Trophoblast cell (in vitro differentiated cells and primary cell): ENCODE results near the gene ARSG.

ENCODE experiments used
- DNase-seq, 2 donors: peaks; one replicate each; pipeline ENCODE4 v3.0.0-alpha.2; 2016
- H2AFZ ChIP-seq: 2 replicates; pipeline ENCODE4 v1.6.1; 2013; ENCODE audit warnings: low read length, moderate library complexity, mild to moderate bottlenecking; ENCODE audit not compliant: insufficient read depth, poor library complexity
- H2AK5ac ChIP-seq: 2 replicates; pipeline ENCODE4 v1.6.1; 2013; ENCODE audit warnings: mild to moderate bottlenecking, low read length
- H2BK120ac ChIP-seq: 2 replicates; pipeline ENCODE4 v1.6.1; 2013; ENCODE audit warnings: low read length, mild to moderate bottlenecking, moderate library complexity; ENCODE audit not compliant: insufficient read depth, poor library complexity
- H2BK12ac ChIP-seq: 2 replicates; pipeline ENCODE4 v1.6.1; 2013; ENCODE audit warnings: mild to moderate bottlenecking, low read length, moderate library complexity
- H2BK5ac ChIP-seq: 2 replicates; pipeline ENCODE4 v1.6.1; 2013; ENCODE audit warnings: low read length, low read depth, moderate library complexity, mild to moderate bottlenecking; ENCODE audit not compliant: poor library complexity
- H3K14ac ChIP-seq: 2 replicates; pipeline ENCODE4 v1.6.1; 2013; ENCODE audit warnings: mild to moderate bottlenecking, low read length
- H3K18ac ChIP-seq: 2 replicates; pipeline ENCODE4 v1.6.1; 2013; ENCODE audit warnings: mild to moderate bottlenecking, low read length
- H3K23ac ChIP-seq: 2 replicates; pipeline ENCODE4 v1.6.1; 2013; ENCODE audit warnings: low read length
- H3K27ac ChIP-seq: 2 replicates; pipeline ENCODE4 v1.5.1; 2013; ENCODE audit warnings: low read depth, mild to moderate bottlenecking, inconsistent platforms, low read length, moderate library complexity
- H3K27me3 ChIP-seq: 2 replicates; pipeline ENCODE4 v1.6.1; 2013; ENCODE audit warnings: inconsistent platforms, mild to moderate bottlenecking, low read length, moderate library complexity; ENCODE audit not compliant: insufficient read depth
- H3K36me3 ChIP-seq, 2 experiments: 1 replicate in 1 of 2; 2 replicates in 1 of 2; pipeline ENCODE4 v1.6.1; 2013; ENCODE audit warnings: low read length in 2 of 2, mild to moderate bottlenecking in 2 of 2, moderate library complexity in 1 of 2; ENCODE audit not compliant: insufficient read depth in 2 of 2, control insufficient read depth in 1 of 2
- H3K4ac ChIP-seq: 2 replicates; pipeline ENCODE4 v1.6.1; 2013; ENCODE audit warnings: low read depth, mild to moderate bottlenecking, low read length, moderate library complexity
- H3K4me1 ChIP-seq, 2 experiments: 1 replicate in 1 of 2; 2 replicates in 1 of 2; pipeline ENCODE4 v1.6.1; 2013; ENCODE audit warnings: low read length in 2 of 2, mild to moderate bottlenecking in 2 of 2, moderate library complexity in 1 of 2; ENCODE audit not compliant: insufficient read depth in 2 of 2, control insufficient read depth in 1 of 2
- H3K4me2 ChIP-seq: 2 replicates; pipeline ENCODE4 v1.6.1; 2013; ENCODE audit warnings: inconsistent platforms, mild to moderate bottlenecking, low read length, moderate library complexity
- H3K4me3 ChIP-seq: 2 replicates; pipeline ENCODE4 v1.5.1; 2013; ENCODE audit warnings: mild to moderate bottlenecking, low read depth, low read length, inconsistent platforms
- H3K79me1 ChIP-seq: one replicate; pipeline ENCODE4 v1.6.1; 2013; ENCODE audit warnings: low read length
- H3K79me2 ChIP-seq: 2 replicates; pipeline ENCODE4 v1.6.1; 2013; ENCODE audit warnings: low read length, mild to moderate bottlenecking; ENCODE audit not compliant: control insufficient read depth, insufficient read depth, poor library complexity
- H3K9ac ChIP-seq: 2 replicates; pipeline ENCODE4 v1.6.1; 2013; ENCODE audit warnings: mild to moderate bottlenecking, low read length
- H3K9me3 ChIP-seq: 2 replicates; pipeline ENCODE4 v1.6.1; 2013; ENCODE audit warnings: low read depth, mild to moderate bottlenecking, control low read depth, inconsistent platforms, low read length; ENCODE audit not compliant: insufficient read depth
- H4K12ac ChIP-seq: 2 replicates; pipeline ENCODE4 v1.6.1; 2013; ENCODE audit warnings: low read depth, mild to moderate bottlenecking, low read length, moderate library complexity
- H4K8ac ChIP-seq: 2 replicates; pipeline ENCODE4 v1.6.1; 2013; ENCODE audit warnings: low read depth, mild to moderate bottlenecking, low read length, moderate library complexity
- H4K91ac ChIP-seq: one replicate; pipeline ENCODE4 v1.6.1; 2013; ENCODE audit warnings: low read depth, mild to moderate bottlenecking, low read length, moderate library complexity
- WGBS: extraction: QIAGEN DNeasy Blood & Tissue Kit; methylation state at CpG from one replicate; pipeline ENCODE4 v1.1.7; 2013; ENCODE audit warnings: missing lambda C conversion rate; ENCODE audit not compliant: insufficient read length, insufficient coverage; ENCODE audit errors: extremely low coverage; 5-methylcytosine and 5-hydroxymethylcytosine counted together

The ARSG gene

GRCh38 chr17:68433911-68434508, 142.7 kb downstream of the ARSG start:
- no peak overlapping the region for H3K4ac ChIP-seq

GRCh38 chr17:68435361-68435760, 144.1 kb downstream of the ARSG start:
- H3K79me1 ChIP-seq = no peaks in the 10 kb centered on the region
- no peak overlapping the region for H3K18ac ChIP-seq
- peaks cover 59 to 60% of the 10 kb centered on the region in 2 experiments for H3K36me3 ChIP-seq
- no CpG with 5 or more reads among the region's 6 CpGs for WGBS
- H3K4me1 ChIP-seq = peaks cover 4 to 6% of the 10 kb centered on the region in 2 experiments
- no peak overlapping the region for H3K14ac ChIP-seq
- H3K9ac ChIP-seq = no peak overlapping the region
- no peak overlapping the region for H4K12ac ChIP-seq
- no peak overlapping the region for H3K4ac ChIP-seq
- DNase-seq = no peak
- no peak overlapping the region for H2BK12ac ChIP-seq
- no peaks in the 10 kb centered on the region for H3K79me2 ChIP-seq
- no peak overlapping the region for H4K8ac ChIP-seq
- H2BK120ac ChIP-seq = no peak overlapping the region
- no peaks in the 10 kb centered on the region for H3K9me3 ChIP-seq
- no peak overlapping the region for H2AFZ ChIP-seq
- no peak overlapping the region for H3K27ac ChIP-seq
- H2BK5ac ChIP-seq = no peak overlapping the region
- H3K4me3 ChIP-seq = no peak overlapping the region
- H3K23ac ChIP-seq = no peak overlapping the region
- no peaks in the 10 kb centered on the region for H3K27me3 ChIP-seq
- H2AK5ac ChIP-seq = no peak overlapping the region
- H3K4me2 ChIP-seq = no peak overlapping the region
- no peak overlapping the region for H4K91ac ChIP-seq

More at GRCh38 chr17:68433911-68434508, 142.7 kb downstream of the ARSG start:
- no peak overlapping the region for H3K27ac ChIP-seq
- H3K18ac ChIP-seq = no peak overlapping the region
- no peak overlapping the region for H3K4me2 ChIP-seq
- H3K79me2 ChIP-seq = no peaks in the 10 kb centered on the region
- H2BK12ac ChIP-seq = no peak overlapping the region
- no peak overlapping the region for H2BK120ac ChIP-seq
- no peaks in the 10 kb centered on the region for H3K79me1 ChIP-seq
- H2BK5ac ChIP-seq = no peak overlapping the region
- H4K12ac ChIP-seq = no peak overlapping the region
- H3K4me1 ChIP-seq = peaks cover 4 to 6% of the 10 kb centered on the region in 2 experiments
- no peak overlapping the region for H4K91ac ChIP-seq
- H3K27me3 ChIP-seq = no peaks in the 10 kb centered on the region
- H2AK5ac ChIP-seq = no peak overlapping the region
- H3K9me3 ChIP-seq = no peaks in the 10 kb centered on the region
- H3K23ac ChIP-seq = no peak overlapping the region
- no peak overlapping the region for H3K4me3 ChIP-seq
- no peak for DNase-seq
- H3K36me3 ChIP-seq = peaks cover 67 to 68% of the 10 kb centered on the region in 2 experiments
- WGBS = no CpG with 5 or more reads among the region's 12 CpGs
- no peak overlapping the region for H4K8ac ChIP-seq
- no peak overlapping the region for H3K9ac ChIP-seq
- H2AFZ ChIP-seq = no peak overlapping the region
- H3K14ac ChIP-seq = no peak overlapping the region

GRCh38 chr17:68435876-68436842, 144.9 kb downstream of the ARSG start:
- Histone ChIP-seq H3K27ac (no peak overlapping the region), H2BK120ac (no peak overlapping the region), H3K4me3 (no peak overlapping the region), H3K18ac (peak overlapping the region; percentile 45), H3K23ac (no peak overlapping the region), H4K91ac (no peak overlapping the region), H2BK5ac (no peak overlapping the region), H3K9ac (no peak overlapping the region), H3K4me2 (no peak overlapping the region), H2AK5ac (no peak overlapping the region), H2AFZ (no peak overlapping the region), H2BK12ac (no peak overlapping the region), H4K8ac (no peak overlapping the region), H4K12ac (no peak overlapping the region), H3K4me1 (peaks cover 6 to 8% of the 10 kb centered on the region in 2 experiments), H3K4ac (no peak overlapping the region), H3K9me3 (no peaks in the 10 kb centered on the region), H3K36me3 (peaks cover 51 to 54% of the 10 kb centered on the region in 2 experiments), H3K27me3 (no peaks in the 10 kb centered on the region), H3K79me2 (no peaks in the 10 kb centered on the region), H3K79me1 (no peaks in the 10 kb centered on the region), H3K14ac (no peak overlapping the region)
- no CpG with 5 or more reads among the region's 20 CpGs for WGBS
- DNase-seq = peak; percentile 79 to 95

DNA sequence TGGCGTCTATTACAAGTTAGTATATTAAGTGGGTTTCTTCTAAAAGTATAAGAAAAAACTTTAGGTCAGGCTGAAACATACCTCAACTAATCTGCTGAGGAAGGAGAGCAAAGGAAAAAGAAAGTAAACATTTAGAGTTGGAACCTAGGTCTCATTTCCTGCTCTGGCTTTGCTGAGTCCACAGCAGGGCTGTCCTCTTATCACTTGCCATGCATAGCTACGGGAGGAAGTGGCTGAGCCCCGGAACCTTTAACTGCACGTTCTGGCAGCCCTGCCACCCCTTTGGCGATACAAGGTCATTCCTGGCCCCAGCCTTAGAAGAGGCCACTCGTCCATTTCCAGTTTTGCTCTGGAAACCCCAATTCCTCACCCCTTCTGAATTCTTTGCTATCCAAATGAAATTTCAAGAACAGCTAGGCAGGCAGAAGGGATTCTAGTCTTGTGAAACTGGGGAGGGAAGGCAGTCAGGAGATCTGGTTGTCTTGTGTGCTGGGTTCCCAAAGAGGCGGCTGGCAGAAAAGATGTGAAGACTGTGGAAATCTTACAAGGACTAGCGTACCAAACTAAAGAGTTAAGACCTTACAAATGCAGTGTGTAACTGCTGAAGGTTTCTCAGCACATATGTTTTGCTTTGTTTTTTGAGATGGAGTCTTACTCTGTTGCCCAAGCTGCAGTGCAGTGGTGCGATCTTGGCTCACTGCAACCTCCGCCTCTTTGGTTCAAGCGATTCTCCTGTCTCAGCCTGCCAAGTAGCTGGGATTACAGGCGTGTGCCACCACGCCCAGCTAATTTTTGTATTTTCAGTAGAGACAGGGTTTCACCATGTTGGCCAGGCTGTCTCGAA, 146.9 kb downstream of the ARSG start:
- Histone ChIP-seq H2BK120ac (no peak overlapping the region), H4K12ac (no peak overlapping the region), H3K4me1 (peaks cover 8 to 11% of the 10 kb centered on the region in 2 experiments), H3K79me2 (no peaks in the 10 kb centered on the region), H3K9me3 (no peaks in the 10 kb centered on the region), H3K14ac (no peak overlapping the region), H2BK12ac (no peak overlapping the region), H3K4me2 (no peak overlapping the region), H2BK5ac (no peak overlapping the region), H3K79me1 (no peaks in the 10 kb centered on the region), H2AK5ac (no peak overlapping the region), H3K9ac (no peak overlapping the region), H3K18ac (no peak overlapping the region), H3K4ac (no peak overlapping the region), H3K27ac (no peak overlapping the region), H3K27me3 (no peaks in the 10 kb centered on the region), H2AFZ (no peak overlapping the region), H4K91ac (no peak overlapping the region), H3K36me3 (peaks cover 42% of the 10 kb centered on the region in 2 experiments), H3K23ac (no peak overlapping the region), H3K4me3 (no peak overlapping the region), H4K8ac (no peak overlapping the region)
- DNase-seq = peak in 1 of 2 donors; percentile 16
- no CpG with 5 or more reads among the region's 14 CpGs for WGBS
